ENCODE results near the gene RBM4B. TPM values are rescaled to one million over a fixed set of nuclear protein-coding genes. Genes with fewer than 3 reads are reported as not detected.

Gene RBM4B
- total RNA-seq, 2 experiments from 2014 or later: 29.1 to 38.3 TPM

- H3K36me3 ChIP-seq (ENCODE audit: insufficient read depth, low read length): no peaks in the 10 kb centered on the region
- POLR2A ChIA-PET: interaction anchor here (0.8 kb wide), 1 partner anchor 187 kb away, joined by 3 read pairs; no protein-coding TSS in a partner anchor
- H3K4me1 ChIP-seq (ENCODE audit: insufficient read depth, low read length, poor library complexity, severe bottlenecking): peaks cover 6% of the 10 kb centered on the region
- H4K20me1 ChIP-seq (ENCODE audit: insufficient read depth, low read length): no peaks in the 10 kb centered on the region
- H3K27ac ChIP-seq (ENCODE audit: low read depth, low read length, poor library complexity, severe bottlenecking): no peak overlapping the region
- H3K4me3 ChIP-seq (ENCODE audit: low read depth, low read length, poor library complexity, severe bottlenecking): no peak overlapping the region
- H3K79me2 ChIP-seq (ENCODE audit: insufficient read depth, low read depth, low read length): no peaks in the 10 kb centered on the region
- H2AFZ ChIP-seq (ENCODE audit: low read length): no peak overlapping the region
- no peak for DNase-seq (ENCODE audit: low spot score)
- H3K9me3 ChIP-seq (ENCODE audit: low read length): no peaks in the 10 kb centered on the region
- H3K4me2 ChIP-seq (ENCODE audit: low read length): no peak overlapping the region
- BruUV-seq (replicated peaks): no TSS peak
- intact Hi-C loops (cut with micrococcal nuclease; ENCODE audit: unreplicated experiment): loop anchor here (1.0 to 10.0 kb wide), 5 partner anchors 51 to 281 kb away; partner anchors contain the start of gene C11orf86
- CTCF ChIA-PET (ENCODE audit: unreplicated experiment): no interaction called here
- TF ChIP-seq EZH2phosphoT487 (IDR thresholded peaks at IDR 0.05; ENCODE audit: borderline replicate concordance, low read depth, low read length) (no peak), CTCF (conservative IDR thresholded peaks at IDR 0.05; ENCODE audit: low read length) (no peak)
- H3K9me2 ChIP-seq (ENCODE audit: insufficient read depth, low read length): no peaks in the 10 kb centered on the region
These were observed 15.8 kb upstream of the RBM4B start for GRCh38 chr11:66693356-66694055.

GRCh38 chr11:66692871-66693331 is 15.2 kb upstream of the RBM4B start:
- ChIA-PET POLR2A (interaction anchor here (0.5 to 0.8 kb wide), 2 partner anchors 9 to 188 kb away, joined by 3 read pairs; no protein-coding TSS in a partner anchor), CTCF (ENCODE audit: unreplicated experiment) (no interaction called here)
- no TSS peak for BruUV-seq (replicated peaks)
- TF ChIP-seq CTCF (conservative IDR thresholded peaks at IDR 0.05; ENCODE audit: low read length): no peak
- TF ChIP-seq EZH2phosphoT487 (IDR thresholded peaks at IDR 0.05; ENCODE audit: borderline replicate concordance, low read depth, low read length): no peak
- Histone ChIP-seq H3K4me2 (ENCODE audit: low read length) (no peak overlapping the region), H3K27ac (ENCODE audit: low read depth, low read length, poor library complexity, severe bottlenecking) (no peak overlapping the region), H2AFZ (ENCODE audit: low read length) (no peak overlapping the region), H3K4me1 (ENCODE audit: insufficient read depth, low read length, poor library complexity, severe bottlenecking) (peaks cover 6% of the 10 kb centered on the region), H3K4me3 (ENCODE audit: low read depth, low read length, poor library complexity, severe bottlenecking) (no peak overlapping the region), H3K9me2 (ENCODE audit: insufficient read depth, low read length) (no peaks in the 10 kb centered on the region), H4K20me1 (ENCODE audit: insufficient read depth, low read length) (no peaks in the 10 kb centered on the region), H3K36me3 (ENCODE audit: insufficient read depth, low read length) (no peaks in the 10 kb centered on the region), H3K9me3 (ENCODE audit: low read length) (no peaks in the 10 kb centered on the region), H3K79me2 (ENCODE audit: insufficient read depth, low read depth, low read length) (no peaks in the 10 kb centered on the region)
- intact Hi-C loops (cut with micrococcal nuclease; ENCODE audit: unreplicated experiment): loop anchor here (10.0 kb wide), 1 partner anchor 282 kb away; the partner anchor contains the start of gene C11orf86
- no peak for DNase-seq (ENCODE audit: low spot score)

- no peak for DNase-seq (ENCODE audit: low spot score)
- no peak for TF ChIP-seq CTCF (conservative IDR thresholded peaks at IDR 0.05; ENCODE audit: low read length)
- TF ChIP-seq EZH2phosphoT487 (IDR thresholded peaks at IDR 0.05; ENCODE audit: borderline replicate concordance, low read depth, low read length): no peak
- H4K20me1 ChIP-seq (ENCODE audit: insufficient read depth, low read length): no peaks in the 10 kb centered on the region
- intact Hi-C loops (cut with micrococcal nuclease; ENCODE audit: unreplicated experiment): loop anchor here (10.0 kb wide), 1 partner anchor 282 kb away; the partner anchor contains the start of gene C11orf86
- POLR2A ChIA-PET: interaction anchor here (0.5 to 0.8 kb wide), 2 partner anchors 9 to 189 kb away, joined by 3 read pairs; no protein-coding TSS in a partner anchor
- no peak overlapping the region for H3K4me3 ChIP-seq (ENCODE audit: low read depth, low read length, poor library complexity, severe bottlenecking)
- H3K79me2 ChIP-seq (ENCODE audit: insufficient read depth, low read depth, low read length): no peaks in the 10 kb centered on the region
- no peaks in the 10 kb centered on the region for H3K36me3 ChIP-seq (ENCODE audit: insufficient read depth, low read length)
- peaks cover 6% of the 10 kb centered on the region for H3K4me1 ChIP-seq (ENCODE audit: insufficient read depth, low read length, poor library complexity, severe bottlenecking)
- H3K9me3 ChIP-seq (ENCODE audit: low read length): no peaks in the 10 kb centered on the region
- no peak overlapping the region for H2AFZ ChIP-seq (ENCODE audit: low read length)
- no peak overlapping the region for H3K27ac ChIP-seq (ENCODE audit: low read depth, low read length, poor library complexity, severe bottlenecking)
- CTCF ChIA-PET (ENCODE audit: unreplicated experiment): no interaction called here
- BruUV-seq (replicated peaks): no TSS peak
- H3K9me2 ChIP-seq (ENCODE audit: insufficient read depth, low read length): no peaks in the 10 kb centered on the region
- no peak overlapping the region for H3K4me2 ChIP-seq (ENCODE audit: low read length)
These were observed 14.8 kb upstream of the RBM4B start for GRCh38 chr11:66692446-66692845.

All from OCI-LY7 (cell line).